Measurements from ENCODE around the gene USP22. TPM values are rescaled to one million over a fixed set of nuclear protein-coding genes. Genes with fewer than 3 reads are reported as not detected.

USP22 gene
- total and polyA plus RNA-seq, 10 of the 15 experiments (the other 5 are each of a cell fraction or from before 2014, with no cell fraction given) = 10.8 to 218 (median 98.8) TPM

DNA sequence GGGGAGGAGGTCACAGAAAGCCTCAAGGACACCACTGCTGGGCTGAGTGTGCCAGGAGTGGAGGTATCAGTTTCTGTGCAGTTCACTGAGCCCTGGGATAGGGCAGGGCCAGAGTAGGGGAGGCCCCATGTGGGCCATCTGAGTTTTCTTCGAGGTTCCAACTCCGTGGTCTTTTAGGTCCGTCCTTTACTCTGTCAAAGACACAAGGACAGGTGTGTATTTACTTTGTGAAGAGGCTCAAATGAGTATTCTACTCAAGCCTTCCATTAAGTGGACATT is 59.5 kb downstream of the USP22 start:
- Histone ChIP-seq H3K9ac (ENCODE audit: control insufficient read depth, insufficient read depth, low read length) (no peak overlapping the region), H3K27ac (ENCODE audit: control insufficient read depth, insufficient read depth) (no peak overlapping the region), H3K4me1 (ENCODE audit: control insufficient read depth, insufficient read depth, low read length) (no peaks in the 10 kb centered on the region), H3K9me3 (replicated peaks; ENCODE audit: control insufficient read depth, insufficient read depth, low read length) (no peaks in the 10 kb centered on the region), H3K36me3 (ENCODE audit: control insufficient read depth in 2 of 2, insufficient read depth in 2 of 2, low read length in 1 of 2) (no peaks in the 10 kb centered on the region), H3K27me3 (replicated peaks in 1 of 2; ENCODE audit: control insufficient read depth in 2 of 2, insufficient read depth in 2 of 2, low read length in 1 of 2) (no peaks in the 10 kb centered on the region; a peak in 2 of 4 replicates), H3K79me2 (ENCODE audit: control insufficient read depth, insufficient read depth, low read length) (no peaks in the 10 kb centered on the region), H4K20me1 (ENCODE audit: control insufficient read depth, insufficient read depth) (no peaks in the 10 kb centered on the region), H2AFZ (ENCODE audit: control insufficient read depth, low read depth, low read length) (no peak overlapping the region), H3K4me3 (no peak overlapping the region), H3K4me2 (ENCODE audit: control insufficient read depth, insufficient read depth) (no peak overlapping the region)
- no TSS peak for BruUV-seq (replicated peaks)
- RAD21 ChIA-PET (ENCODE audit: unreplicated experiment) = no interaction called here
- POLR2A ChIA-PET = no interaction called here
- no peak for DNase-seq (ENCODE audit: low read depth, low spot score)
- SMC1A ChIA-PET (ENCODE audit: uncharacterized antibody, unreplicated experiment) = no interaction called here
- TF ChIP-seq, protein P1, sequence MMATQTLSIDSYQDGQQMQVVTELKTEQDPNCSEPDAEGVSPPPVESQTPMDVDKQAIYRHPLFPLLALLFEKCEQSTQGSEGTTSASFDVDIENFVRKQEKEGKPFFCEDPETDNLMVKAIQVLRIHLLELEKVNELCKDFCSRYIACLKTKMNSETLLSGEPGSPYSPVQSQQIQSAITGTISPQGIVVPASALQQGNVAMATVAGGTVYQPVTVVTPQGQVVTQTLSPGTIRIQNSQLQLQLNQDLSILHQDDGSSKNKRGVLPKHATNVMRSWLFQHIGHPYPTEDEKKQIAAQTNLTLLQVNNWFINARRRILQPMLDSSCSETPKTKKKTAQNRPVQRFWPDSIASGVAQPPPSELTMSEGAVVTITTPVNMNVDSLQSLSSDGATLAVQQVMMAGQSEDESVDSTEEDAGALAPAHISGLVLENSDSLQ (IDR thresholded peaks at IDR 0.05) = no peak
- TF ChIP-seq SP1 (IDR thresholded peaks at IDR 0.05; ENCODE audit: low read depth, low read length) = no peak
- no peak for TF ChIP-seq STAT1 (conservative IDR thresholded peaks at IDR 0.05)
- TF ChIP-seq BACH1 (IDR thresholded peaks at IDR 0.05; ENCODE audit: borderline replicate concordance) = no peak
- TF ChIP-seq, protein P2, sequence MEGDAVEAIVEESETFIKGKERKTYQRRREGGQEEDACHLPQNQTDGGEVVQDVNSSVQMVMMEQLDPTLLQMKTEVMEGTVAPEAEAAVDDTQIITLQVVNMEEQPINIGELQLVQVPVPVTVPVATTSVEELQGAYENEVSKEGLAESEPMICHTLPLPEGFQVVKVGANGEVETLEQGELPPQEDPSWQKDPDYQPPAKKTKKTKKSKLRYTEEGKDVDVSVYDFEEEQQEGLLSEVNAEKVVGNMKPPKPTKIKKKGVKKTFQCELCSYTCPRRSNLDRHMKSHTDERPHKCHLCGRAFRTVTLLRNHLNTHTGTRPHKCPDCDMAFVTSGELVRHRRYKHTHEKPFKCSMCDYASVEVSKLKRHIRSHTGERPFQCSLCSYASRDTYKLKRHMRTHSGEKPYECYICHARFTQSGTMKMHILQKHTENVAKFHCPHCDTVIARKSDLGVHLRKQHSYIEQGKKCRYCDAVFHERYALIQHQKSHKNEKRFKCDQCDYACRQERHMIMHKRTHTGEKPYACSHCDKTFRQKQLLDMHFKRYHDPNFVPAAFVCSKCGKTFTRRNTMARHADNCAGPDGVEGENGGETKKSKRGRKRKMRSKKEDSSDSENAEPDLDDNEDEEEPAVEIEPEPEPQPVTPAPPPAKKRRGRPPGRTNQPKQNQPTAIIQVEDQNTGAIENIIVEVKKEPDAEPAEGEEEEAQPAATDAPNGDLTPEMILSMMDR (IDR thresholded peaks at IDR 0.05 in 2 of 3, conservative IDR thresholded peaks at IDR 0.05 in 1 of 3; ENCODE audit: control insufficient read depth in 2 of 3, extremely low read depth in 1 of 3, insufficient read depth in 1 of 3, low read depth in 3 of 3, low read length in 3 of 3) = no peak
- no peak for TF ChIP-seq BRCA1 (IDR thresholded peaks at IDR 0.05; ENCODE audit: low read depth, low read length)
- no peak for TF ChIP-seq YBX1 (IDR thresholded peaks at IDR 0.05)
- no peak for TF ChIP-seq SUZ12 (IDR thresholded peaks at IDR 0.05; ENCODE audit: unreplicated experiment)
- no peak for ATAC-seq
- WGBS (ENCODE audit: insufficient coverage, insufficient replicate concordance, low lambda C conversion rate, missing lambda C conversion rate) = 0% methylated on average over 3 of the region's 3 CpGs
- in situ Hi-C loops (cut with MboI) = no loop called here
- CTCF ChIA-PET = no interaction called here
- no peak for FAIRE-seq
- intact Hi-C loops (cut with micrococcal nuclease; ENCODE audit: unreplicated experiment) = no loop called here
